GM12878 (cell line): ENCODE measurements around the gene TRAPPC3L. TPM values are rescaled to one million over a fixed set of nuclear protein-coding genes. Genes with fewer than 3 reads are reported as not detected.

ENCODE experiments used
- ATAC-seq: fragments of 200-7000 bp; cut with Tn5 transposase; 3 replicates; pipeline ENCODE4 v1.9.1; 2020; ENCODE audit warnings: mild to moderate bottlenecking, moderate library complexity
- BruUV-seq: library from RNA; stranded (reverse); fragments of 400-500 nt; replicated peaks from 2 replicates; lab custom pipeline; 2021; lab: Mats Ljungman, UMichigan
- CTCF ChIA-PET: fragments of 300-600 bp; sonication (Branson Sonifier 250); formaldehyde crosslinking; extraction: SDS; loops from one replicate; lab custom pipeline; 2021; ENCODE audit warnings: inconsistent platforms; lab: Yijun Ruan, JAX
- POLR2A ChIA-PET: fragments of 350-600 bp; formaldehyde crosslinking; extraction: SDS; loops from one replicate; lab custom pipeline; 2021; ENCODE audit warnings: inconsistent platforms; lab: Charles Lee
- RAD21 ChIA-PET: fragments of 300-600 bp; sonication (Branson Sonifier 250); formaldehyde crosslinking; loops from one replicate; lab custom pipeline; 2023; ENCODE audit warnings: antibody characterized with exemption; ENCODE audit not compliant: unreplicated experiment; lab: Charles Lee
- SMC1A ChIA-PET: fragments of 300-600 bp; sonication (Branson Sonifier 250); formaldehyde crosslinking; loops from one replicate; lab custom pipeline; 2023; ENCODE audit not compliant: unreplicated experiment, uncharacterized antibody; lab: Charles Lee
- DNase-seq: peaks from one replicate; pipeline ENCODE4 v3.0.0-alpha.2; 2011; ENCODE audit warnings: low read depth, low spot score
- FAIRE-seq: peaks from 3 replicates; lab custom pipeline; 2011; peaks lifted over from hg19 to GRCh38; lab: Jason Lieb, UNC
- H2AFZ ChIP-seq: 2 replicates; pipeline ENCODE4 v1.6.0; 2011; ENCODE audit warnings: low read depth, low read length, control low read depth; ENCODE audit not compliant: control insufficient read depth
- H3K27ac ChIP-seq: 2 replicates; pipeline ENCODE4 v1.5.1; 2011; ENCODE audit warnings: control low read depth; ENCODE audit not compliant: control insufficient read depth, insufficient read depth
- H3K27me3 ChIP-seq, 2 experiments: replicated peaks in 1 of 2; 2 replicates each; pipeline versions ENCODE4 v1.6.0 to v1.6.1; 2011; ENCODE audit warnings: low read length in 1 of 2; ENCODE audit not compliant: control insufficient read depth in 2 of 2, insufficient read depth in 2 of 2
- H3K36me3 ChIP-seq, 2 experiments: 2 replicates each; pipeline ENCODE4 v1.5.1; 2011; ENCODE audit warnings: low read length in 1 of 2; ENCODE audit not compliant: control insufficient read depth in 2 of 2, insufficient read depth in 2 of 2
- H3K4me1 ChIP-seq: 2 replicates; pipeline ENCODE4 v1.6.1; 2011; ENCODE audit warnings: mild to moderate bottlenecking, low read length, moderate library complexity, mixed read lengths; ENCODE audit not compliant: control insufficient read depth, insufficient read depth
- H3K4me2 ChIP-seq: 2 replicates; pipeline ENCODE4 v1.6.0; 2011; ENCODE audit warnings: control low read depth; ENCODE audit not compliant: control insufficient read depth, insufficient read depth
- H3K4me3 ChIP-seq: fragments of 200-600 bp; sonication (generic); 2 replicates; pipeline ENCODE4 v1.5.1; 2016
- H3K79me2 ChIP-seq: 2 replicates; pipeline ENCODE4 v1.6.0; 2011; ENCODE audit warnings: low read length; ENCODE audit not compliant: control insufficient read depth, insufficient read depth
- H3K9ac ChIP-seq: 2 replicates; pipeline ENCODE4 v1.8.0; 2011; ENCODE audit warnings: low read length, control low read depth, mixed read lengths; ENCODE audit not compliant: control insufficient read depth, insufficient read depth
- H3K9me3 ChIP-seq: replicated peaks from 3 replicates; pipeline ENCODE4 v1.5.1; 2011; ENCODE audit warnings: mild to moderate bottlenecking, low read length; ENCODE audit not compliant: control insufficient read depth, insufficient read depth
- H4K20me1 ChIP-seq: 2 replicates; pipeline ENCODE4 v1.6.0; 2011; ENCODE audit not compliant: control insufficient read depth, insufficient read depth
- ATF7 ChIP-seq: fragments of 450-650 bp; IDR thresholded peaks from 2 replicates; pipeline ENCODE4 v1.6.1; 2016; ENCODE audit warnings: low read depth, mild to moderate bottlenecking
- CBX3 ChIP-seq: fragments of 200-600 bp; sonication (generic); IDR thresholded peaks from 2 replicates; pipeline ENCODE4 v1.6.1; 2016; ENCODE audit warnings: low read depth, borderline replicate concordance
- FOXK2 ChIP-seq: fragments of 450-650 bp; IDR thresholded peaks from 2 replicates; pipeline ENCODE4 v1.6.1; 2017; ENCODE audit warnings: mild to moderate bottlenecking, moderate library complexity
- JUNB ChIP-seq: IDR thresholded peaks from 2 replicates; pipeline ENCODE4 v1.6.1; 2016; ENCODE audit warnings: antibody characterized with exemption, mild to moderate bottlenecking
- KAT2A ChIP-seq: conservative IDR thresholded peaks from 2 replicates; pipeline ENCODE4 v1.6.1; 2011; ENCODE audit warnings: low read depth, low read length; ENCODE audit not compliant: control insufficient read depth
- MYB ChIP-seq: fragments of 150-350 bp; IDR thresholded peaks from 2 replicates; pipeline ENCODE4 v1.6.1; 2014; ENCODE audit warnings: mild to moderate bottlenecking, low read depth, low read length, borderline replicate concordance
- NBN ChIP-seq: fragments of 450-650 bp; IDR thresholded peaks from 2 replicates; pipeline ENCODE4 v1.6.1; 2016
- PAX5 ChIP-seq: IDR thresholded peaks from 2 replicates; pipeline ENCODE4 v1.6.1; 2011; ENCODE audit warnings: low read depth, low read length, borderline replicate concordance
- SIX5 ChIP-seq: IDR thresholded peaks from 2 replicates; pipeline ENCODE4 v1.6.1; 2011; ENCODE audit warnings: mild to moderate bottlenecking, low read depth, low read length, moderate library complexity; ENCODE audit not compliant: severe bottlenecking
- SP1 ChIP-seq: IDR thresholded peaks from one replicate; pipeline ENCODE4 v1.6.1; 2011; ENCODE audit warnings: low read depth, low read length
- TCF3 ChIP-seq: IDR thresholded peaks from 2 replicates; pipeline ENCODE4 v1.6.1; 2012; ENCODE audit warnings: low read depth, mild to moderate bottlenecking, low read length, borderline replicate concordance; ENCODE audit not compliant: insufficient read depth
- TCF7 ChIP-seq: IDR thresholded peaks from 2 replicates; pipeline ENCODE4 v1.6.1; 2014; ENCODE audit warnings: antibody characterized with exemption, borderline replicate concordance
- ZNF274 ChIP-seq: IDR thresholded peaks from one replicate; pipeline ENCODE4 v1.8.0; 2011; ENCODE audit not compliant: insufficient read length, insufficient read depth
- in situ Hi-C: fragments of 300-500 bp; cut with MboI; formaldehyde crosslinking; loops from 9 replicates; pipeline ENCODE4 v1.14.3; 2018; ENCODE audit warnings: mixed read lengths
- intact Hi-C: fragments of 100-400 bp; cut with micrococcal nuclease; formaldehyde crosslinking; loops from one replicate; pipeline ENCODE4 v1.14.2; 2022; ENCODE audit not compliant: unreplicated experiment
- polyA plus RNA-seq, 11 experiments: library from polyadenylated mRNA; depleted of rRNA in 4 of 11; unstranded in 6 of 11; stranded (reverse) in 5 of 11; fragments of >200 nt; fragmentation: Nextera tagmentation in 4 of 11; fragmentation: Illumina TruSeq in 1 of 11; extraction: Ambion mirVana in 4 of 11; extraction: Trizol in 1 of 11; gene quantifications; 1 replicate in 1 of 11; 2 replicates in 10 of 11; pipeline versions ENCODE4 v1.2.1 to v1.2.3, GENCODE V29; 2011 to 2016; ENCODE audit warnings: inconsistent platforms in 2 of 11, missing spikeins in 2 of 11, low read depth in 1 of 11
- total RNA-seq, 4 experiments: library from RNA; depleted of rRNA in 3 of 4; stranded (reverse); fragments of >200 nt in 3 of 4; fragmentation: Illumina TruSeq in 1 of 4; extraction: Trizol in 1 of 4; gene quantifications; 2 replicates each; pipeline versions ENCODE4 v1.2.1 to v1.2.3, GENCODE V29; 2013 to 2021
- TF ChIP-seq, protein P1 (sequence below): IDR thresholded peaks from 2 replicates; pipeline ENCODE4 v1.6.1; 2012; ENCODE audit warnings: improper control_type of control experiment, low read depth, low read length; ENCODE audit not compliant: insufficient replicate concordance
- TF ChIP-seq, protein P2 (sequence below): fragments of 450-650 bp; IDR thresholded peaks from 2 replicates; pipeline ENCODE4 v1.6.1; 2016; ENCODE audit warnings: mild to moderate bottlenecking
- TF ChIP-seq, protein P3 (sequence below): fragments of 450-650 bp; conservative IDR thresholded peaks from 2 replicates; pipeline ENCODE4 v1.6.1; 2017; ENCODE audit warnings: mild to moderate bottlenecking, moderate library complexity

TRAPPC3L gene
- total and polyA plus RNA-seq, 10 of the 15 experiments (the other 5 are each of a cell fraction or from before 2014, with no cell fraction given), result not detected

DNA sequence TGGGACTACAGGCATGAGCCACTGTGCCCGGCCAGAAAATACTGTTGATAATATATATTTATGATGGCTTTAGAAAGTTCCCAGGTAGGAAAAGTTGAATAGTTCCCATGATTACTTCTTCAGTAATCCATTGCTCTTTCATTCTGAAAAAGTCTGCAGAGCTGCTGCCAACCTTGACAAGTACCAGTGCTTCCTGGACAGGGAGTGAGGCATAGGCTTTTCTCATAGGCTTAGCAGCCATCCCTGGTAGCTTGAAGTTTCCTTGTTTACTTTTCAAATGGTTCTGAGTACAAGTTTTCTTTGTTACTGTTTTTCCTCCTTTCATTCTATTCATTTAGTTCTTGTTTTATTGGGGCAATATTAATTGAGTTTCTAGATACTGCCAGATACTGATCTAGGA lies 33.7 kb upstream of the TRAPPC3L start (continued):
- TF ChIP-seq, protein P1, sequence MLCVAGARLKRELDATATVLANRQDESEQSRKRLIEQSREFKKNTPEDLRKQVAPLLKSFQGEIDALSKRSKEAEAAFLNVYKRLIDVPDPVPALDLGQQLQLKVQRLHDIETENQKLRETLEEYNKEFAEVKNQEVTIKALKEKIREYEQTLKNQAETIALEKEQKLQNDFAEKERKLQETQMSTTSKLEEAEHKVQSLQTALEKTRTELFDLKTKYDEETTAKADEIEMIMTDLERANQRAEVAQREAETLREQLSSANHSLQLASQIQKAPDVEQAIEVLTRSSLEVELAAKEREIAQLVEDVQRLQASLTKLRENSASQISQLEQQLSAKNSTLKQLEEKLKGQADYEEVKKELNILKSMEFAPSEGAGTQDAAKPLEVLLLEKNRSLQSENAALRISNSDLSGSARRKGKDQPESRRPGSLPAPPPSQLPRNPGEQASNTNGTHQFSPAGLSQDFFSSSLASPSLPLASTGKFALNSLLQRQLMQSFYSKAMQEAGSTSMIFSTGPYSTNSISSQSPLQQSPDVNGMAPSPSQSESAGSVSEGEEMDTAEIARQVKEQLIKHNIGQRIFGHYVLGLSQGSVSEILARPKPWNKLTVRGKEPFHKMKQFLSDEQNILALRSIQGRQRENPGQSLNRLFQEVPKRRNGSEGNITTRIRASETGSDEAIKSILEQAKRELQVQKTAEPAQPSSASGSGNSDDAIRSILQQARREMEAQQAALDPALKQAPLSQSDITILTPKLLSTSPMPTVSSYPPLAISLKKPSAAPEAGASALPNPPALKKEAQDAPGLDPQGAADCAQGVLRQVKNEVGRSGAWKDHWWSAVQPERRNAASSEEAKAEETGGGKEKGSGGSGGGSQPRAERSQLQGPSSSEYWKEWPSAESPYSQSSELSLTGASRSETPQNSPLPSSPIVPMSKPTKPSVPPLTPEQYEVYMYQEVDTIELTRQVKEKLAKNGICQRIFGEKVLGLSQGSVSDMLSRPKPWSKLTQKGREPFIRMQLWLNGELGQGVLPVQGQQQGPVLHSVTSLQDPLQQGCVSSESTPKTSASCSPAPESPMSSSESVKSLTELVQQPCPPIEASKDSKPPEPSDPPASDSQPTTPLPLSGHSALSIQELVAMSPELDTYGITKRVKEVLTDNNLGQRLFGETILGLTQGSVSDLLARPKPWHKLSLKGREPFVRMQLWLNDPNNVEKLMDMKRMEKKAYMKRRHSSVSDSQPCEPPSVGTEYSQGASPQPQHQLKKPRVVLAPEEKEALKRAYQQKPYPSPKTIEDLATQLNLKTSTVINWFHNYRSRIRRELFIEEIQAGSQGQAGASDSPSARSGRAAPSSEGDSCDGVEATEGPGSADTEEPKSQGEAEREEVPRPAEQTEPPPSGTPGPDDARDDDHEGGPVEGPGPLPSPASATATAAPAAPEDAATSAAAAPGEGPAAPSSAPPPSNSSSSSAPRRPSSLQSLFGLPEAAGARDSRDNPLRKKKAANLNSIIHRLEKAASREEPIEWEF, result no peak
- TF ChIP-seq TCF3, result no peak

DNA sequence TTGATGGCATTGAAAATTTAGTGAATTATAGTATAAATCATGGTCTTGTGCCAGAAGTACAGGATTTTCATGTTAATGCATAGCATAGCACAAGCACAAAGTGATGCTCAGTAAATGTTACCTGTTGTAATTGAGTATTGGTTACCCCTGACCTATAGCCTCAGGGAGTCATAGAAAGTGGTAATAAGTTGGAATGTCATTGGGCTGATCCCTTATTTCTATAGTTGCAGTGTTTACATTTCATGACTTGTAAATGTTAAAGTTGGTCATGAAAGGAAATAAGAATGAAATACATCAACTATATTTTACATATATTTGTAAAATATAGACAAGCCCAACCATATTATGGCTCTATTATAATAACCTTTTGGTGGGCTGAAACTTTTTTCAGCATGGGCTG lies 32.9 kb upstream of the TRAPPC3L start:
- no peak for TF ChIP-seq TCF7
- TF ChIP-seq FOXK2, result no peak
- TF ChIP-seq, protein P2, sequence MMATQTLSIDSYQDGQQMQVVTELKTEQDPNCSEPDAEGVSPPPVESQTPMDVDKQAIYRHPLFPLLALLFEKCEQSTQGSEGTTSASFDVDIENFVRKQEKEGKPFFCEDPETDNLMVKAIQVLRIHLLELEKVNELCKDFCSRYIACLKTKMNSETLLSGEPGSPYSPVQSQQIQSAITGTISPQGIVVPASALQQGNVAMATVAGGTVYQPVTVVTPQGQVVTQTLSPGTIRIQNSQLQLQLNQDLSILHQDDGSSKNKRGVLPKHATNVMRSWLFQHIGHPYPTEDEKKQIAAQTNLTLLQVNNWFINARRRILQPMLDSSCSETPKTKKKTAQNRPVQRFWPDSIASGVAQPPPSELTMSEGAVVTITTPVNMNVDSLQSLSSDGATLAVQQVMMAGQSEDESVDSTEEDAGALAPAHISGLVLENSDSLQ, result no peak
- TF ChIP-seq, protein P3, sequence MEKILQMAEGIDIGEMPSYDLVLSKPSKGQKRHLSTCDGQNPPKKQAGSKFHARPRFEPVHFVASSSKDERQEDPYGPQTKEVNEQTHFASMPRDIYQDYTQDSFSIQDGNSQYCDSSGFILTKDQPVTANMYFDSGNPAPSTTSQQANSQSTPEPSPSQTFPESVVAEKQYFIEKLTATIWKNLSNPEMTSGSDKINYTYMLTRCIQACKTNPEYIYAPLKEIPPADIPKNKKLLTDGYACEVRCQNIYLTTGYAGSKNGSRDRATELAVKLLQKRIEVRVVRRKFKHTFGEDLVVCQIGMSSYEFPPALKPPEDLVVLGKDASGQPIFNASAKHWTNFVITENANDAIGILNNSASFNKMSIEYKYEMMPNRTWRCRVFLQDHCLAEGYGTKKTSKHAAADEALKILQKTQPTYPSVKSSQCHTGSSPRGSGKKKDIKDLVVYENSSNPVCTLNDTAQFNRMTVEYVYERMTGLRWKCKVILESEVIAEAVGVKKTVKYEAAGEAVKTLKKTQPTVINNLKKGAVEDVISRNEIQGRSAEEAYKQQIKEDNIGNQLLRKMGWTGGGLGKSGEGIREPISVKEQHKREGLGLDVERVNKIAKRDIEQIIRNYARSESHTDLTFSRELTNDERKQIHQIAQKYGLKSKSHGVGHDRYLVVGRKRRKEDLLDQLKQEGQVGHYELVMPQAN, result no peak
- TF ChIP-seq NBN, result no peak
- TF ChIP-seq MYB, result no peak
- no peak for TF ChIP-seq ZNF274
- no peak for TF ChIP-seq JUNB
- no peak for TF ChIP-seq SIX5
- no peak for TF ChIP-seq KAT2A
- no peak for TF ChIP-seq PAX5
- no peak for TF ChIP-seq ATF7
- no peak for TF ChIP-seq SP1
- TF ChIP-seq CBX3, result no peak
- no peak for ATAC-seq
- H3K36me3 ChIP-seq, result peaks cover 0 to 12% of the 10 kb centered on the region in 2 experiments; a peak in 1 of 4 replicates
- no peaks in the 10 kb centered on the region for H4K20me1 ChIP-seq
- intact Hi-C loops (no loop called here), in situ Hi-C loops (no loop called here)
- ChIA-PET CTCF (interaction anchor here (0.6 to 1.7 kb wide), 4 partner anchors 15 to 185 kb away, joined by 3 to 7 read pairs (median 4); no protein-coding TSS in a partner anchor), SMC1A (no interaction called here), POLR2A (interaction anchor here (0.6 kb wide), 1 partner anchor 298 kb away, joined by 3 read pairs; no protein-coding TSS in a partner anchor), RAD21 (no interaction called here)
- H3K79me2 ChIP-seq, result peaks cover 24% of the 10 kb centered on the region
- no peak overlapping the region for H3K9ac ChIP-seq
- H2AFZ ChIP-seq, result no peak overlapping the region
- H3K4me1 ChIP-seq, result no peaks in the 10 kb centered on the region
- H3K4me3 ChIP-seq, result no peak overlapping the region
- no TSS peak for BruUV-seq
- no peak overlapping the region for H3K27ac ChIP-seq
- H3K4me2 ChIP-seq, result no peak overlapping the region
- FAIRE-seq, result no peak
- no peaks in the 10 kb centered on the region for H3K27me3 ChIP-seq
- H3K9me3 ChIP-seq, result no peaks in the 10 kb centered on the region
- DNase-seq, result no peak
